NCI-H146 treated with DMSO at 0.1 percent for 48 hours (cell line): ENCODE data around the gene FNDC3A.

Source experiments
- DNase-seq: peaks from one replicate; lab custom pipeline; 2025; ENCODE audit not compliant: unreplicated experiment; lab: John Stamatoyannopoulos, UW

FNDC3A gene

GRCh38 chr13:49247643-49248621 lies 272.2 kb downstream of the FNDC3A start, which contains the start of gene CDADC1:
Gene CDADC1 (plus strand): TSS chr13:49247925. CDS start chr13:49248038, 113 bp downstream.
- DNase-seq, result peak; percentile 85

GRCh38 chr13:49248622-49249002 lies 272.9 kb downstream of the FNDC3A start:
- no peak for DNase-seq

GRCh38 chr13:49251326-49251725 lies 275.6 kb downstream of the FNDC3A start:
- DNase-seq, result no peak

GRCh38 chr13:49253310-49253709 lies 277.6 kb downstream of the FNDC3A start:
- DNase-seq, result no peak

GRCh38 chr13:49254007-49254406 lies 278.3 kb downstream of the FNDC3A start:
- no peak for DNase-seq

GRCh38 chr13:49256841-49257240 lies 281.1 kb downstream of the FNDC3A start:
- DNase-seq, result no peak

- DNase-seq, result no peak
Measured at GRCh38 chr13:49258089-49258796, 282.5 kb downstream of the FNDC3A start.
